ENCODE data around the gene TTF2. TPM values are rescaled to one million over a fixed set of nuclear protein-coding genes. Genes with fewer than 3 reads are reported as not detected.

Gene TTF2
- total and polyA plus RNA-seq, 9 of the 15 experiments (the other 6 are each of a cell fraction or from before 2014, with no cell fraction given) = 9.4 to 71.1 (median 42.1) TPM

GRCh38 chr1:117097443-117097842 is 37.3 kb downstream of the TTF2 start:
- 72% methylated on average over 4 of the region's 4 CpGs for WGBS (ENCODE audit: insufficient coverage, low coverage, missing lambda C conversion rate)
- H3K4me3 ChIP-seq = no peak overlapping the region
- in situ Hi-C loops (cut with MboI) = no loop called here
- H3K79me2 ChIP-seq (ENCODE audit: control insufficient read depth, insufficient read depth, low read length) = no peaks in the 10 kb centered on the region
- H3K27me3 ChIP-seq (ENCODE audit: control insufficient read depth in 2 of 2, insufficient read depth in 2 of 2, low read length in 2 of 2) = no peaks in the 10 kb centered on the region
- no peaks in the 10 kb centered on the region for H4K20me1 ChIP-seq (replicated peaks; ENCODE audit: control insufficient read depth, insufficient read depth, low read length)
- ChIA-PET POLR2A (interaction anchor here (1.2 to 2.2 kb wide), 2 partner anchors 13 to 16 kb away, joined by 3 to 12 read pairs; no protein-coding TSS in a partner anchor), CTCF (ENCODE audit: low intra/inter-chr PET ratio) (no interaction called here)
- no peaks in the 10 kb centered on the region for H3K9me3 ChIP-seq (replicated peaks; ENCODE audit: control insufficient read depth, insufficient read depth, low read depth, low read length)
- peaks cover 95% of the 10 kb centered on the region for H3K36me3 ChIP-seq (ENCODE audit: control insufficient read depth, insufficient read depth, low read length)
- H3K4me1 ChIP-seq (replicated peaks in 1 of 2; ENCODE audit: control insufficient read depth in 2 of 2, insufficient read depth in 2 of 2, low read length in 2 of 2) = peaks cover 4 to 17% of the 10 kb centered on the region in 2 experiments; a peak in 4 of 5 replicates
- ATAC-seq (no peak), FAIRE-seq (no peak), DNase-seq (ENCODE audit: extremely low read depth in 1 of 4, low spot score in 3 of 4) (no peak)
- H3K27ac ChIP-seq (ENCODE audit: extremely low read depth, low read depth, low read length) = no peak overlapping the region
- no TSS peak for BruUV-seq (replicated peaks)
- no peak overlapping the region for H2AFZ ChIP-seq (ENCODE audit: low read depth, low read length)
- no peak overlapping the region for H3K9ac ChIP-seq (ENCODE audit: insufficient read depth in 1 of 2, low read depth in 2 of 2, low read length in 2 of 2)
- no peak overlapping the region for H3K4me2 ChIP-seq (ENCODE audit: insufficient read depth, low read length)
- intact Hi-C loops (cut with micrococcal nuclease) = no loop called here
- H3K9me1 ChIP-seq (ENCODE audit: control insufficient read depth, insufficient read depth, low read length) = no peaks in the 10 kb centered on the region
- TF ChIP-seq RFX1 (IDR thresholded peaks at IDR 0.05) (peak; percentile 82), ZKSCAN1 (IDR thresholded peaks at IDR 0.05; ENCODE audit: low read depth, low read length) (no peak)

GRCh38 chr1:117098287-117098890 is 38.3 kb downstream of the TTF2 start:
- Histone ChIP-seq H3K9me1 (ENCODE audit: control insufficient read depth, insufficient read depth, low read length) (no peaks in the 10 kb centered on the region), H3K27me3 (ENCODE audit: control insufficient read depth in 2 of 2, insufficient read depth in 2 of 2, low read length in 2 of 2) (no peaks in the 10 kb centered on the region), H3K27ac (ENCODE audit: extremely low read depth, low read depth, low read length) (no peak overlapping the region), H3K4me1 (replicated peaks in 1 of 2; ENCODE audit: control insufficient read depth in 2 of 2, insufficient read depth in 2 of 2, low read length in 2 of 2) (peaks cover 4 to 8% of the 10 kb centered on the region in 2 experiments; a peak in 3 of 5 replicates), H2AFZ (ENCODE audit: low read depth, low read length) (no peak overlapping the region), H3K4me2 (ENCODE audit: insufficient read depth, low read length) (no peak overlapping the region), H3K36me3 (ENCODE audit: control insufficient read depth, insufficient read depth, low read length) (peaks cover 95% of the 10 kb centered on the region), H3K9me3 (replicated peaks; ENCODE audit: control insufficient read depth, insufficient read depth, low read depth, low read length) (no peaks in the 10 kb centered on the region), H3K9ac (ENCODE audit: insufficient read depth in 1 of 2, low read depth in 2 of 2, low read length in 2 of 2) (no peak overlapping the region), H3K79me2 (ENCODE audit: control insufficient read depth, insufficient read depth, low read length) (no peaks in the 10 kb centered on the region), H3K4me3 (no peak overlapping the region), H4K20me1 (replicated peaks; ENCODE audit: control insufficient read depth, insufficient read depth, low read length) (no peaks in the 10 kb centered on the region)
- in situ Hi-C loops (cut with MboI) (no loop called here), intact Hi-C loops (cut with micrococcal nuclease) (no loop called here)
- BruUV-seq (replicated peaks) = no TSS peak
- ChIA-PET POLR2A (interaction anchor here (0.6 to 2.2 kb wide), 7 partner anchors 12 to 365 kb away, joined by 3 to 12 read pairs (median 3); no protein-coding TSS in a partner anchor), CTCF (ENCODE audit: low intra/inter-chr PET ratio) (no interaction called here)
- 93% methylated on average over 4 of the region's 4 CpGs for WGBS (ENCODE audit: insufficient coverage, low coverage, missing lambda C conversion rate)
- FAIRE-seq (no peak), DNase-seq (ENCODE audit: extremely low read depth in 1 of 4, low spot score in 3 of 4) (no peak), ATAC-seq (no peak)
- no peak for TF ChIP-seq ZFP1 (CRISPR knock-in tag; IDR thresholded peaks at IDR 0.05)
- no peak for TF ChIP-seq ZNF780A (CRISPR knock-in tag; IDR thresholded peaks at IDR 0.05)
- TF ChIP-seq ZNF507 (tag; conservative IDR thresholded peaks at IDR 0.05) = no peak
- no peak for TF ChIP-seq AFF4 (CRISPR knock-in tag; IDR thresholded peaks at IDR 0.05)
- no peak for TF ChIP-seq ZNF197 (CRISPR knock-in tag; IDR thresholded peaks at IDR 0.05; ENCODE audit: low read depth)
- TF ChIP-seq CCNT2 (IDR thresholded peaks at IDR 0.05; ENCODE audit: borderline replicate concordance, extremely low read depth, insufficient read length, low read depth, low read length) = no peak

All from K562 (cell line).